Loucy (cell line): ENCODE results near the gene ZNF124.
"Not testable (repeated sequence)": the region's sequence is repeated elsewhere in the genome, so short reads cannot be mapped to it uniquely, and the experiment has no call there.

Experiments used
- EZH2phosphoT487 ChIP-seq: fragments of 200-600 bp; IDR thresholded peaks from 2 replicates; pipeline ENCODE4 v1.6.1; 2018; ENCODE audit warnings: antibody characterized with exemption, mild to moderate bottlenecking, moderate library complexity, borderline replicate concordance
- TF ChIP-seq, protein P1 (sequence below): fragments of 200-600 bp; sonication (generic); conservative IDR thresholded peaks from 2 replicates; pipeline ENCODE4 v1.5.1; 2014; ENCODE audit warnings: mild to moderate bottlenecking, antibody characterized with exemption, low read length

DNA sequence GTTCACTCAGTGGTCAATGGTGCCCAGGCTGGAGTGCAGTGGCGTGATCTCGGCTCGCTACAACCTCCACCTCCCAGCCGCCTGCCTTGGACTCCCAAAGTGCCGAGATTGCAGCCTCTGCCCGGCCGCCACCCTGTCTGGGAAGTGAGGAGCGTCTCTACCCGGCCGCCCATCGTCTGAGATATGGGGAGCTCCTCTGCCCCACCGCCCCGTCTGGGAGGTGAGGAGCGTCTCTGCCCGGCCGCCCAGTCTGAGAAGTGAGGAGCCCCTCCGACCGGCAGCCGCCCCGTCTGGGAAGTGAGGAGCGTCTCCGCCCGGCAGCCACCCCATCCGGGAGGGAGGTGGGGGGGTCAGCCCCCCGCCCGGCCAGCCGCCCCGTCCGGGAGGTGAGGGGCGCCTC, 48.5 kb upstream of the ZNF124 start:
- TF ChIP-seq, protein P1, sequence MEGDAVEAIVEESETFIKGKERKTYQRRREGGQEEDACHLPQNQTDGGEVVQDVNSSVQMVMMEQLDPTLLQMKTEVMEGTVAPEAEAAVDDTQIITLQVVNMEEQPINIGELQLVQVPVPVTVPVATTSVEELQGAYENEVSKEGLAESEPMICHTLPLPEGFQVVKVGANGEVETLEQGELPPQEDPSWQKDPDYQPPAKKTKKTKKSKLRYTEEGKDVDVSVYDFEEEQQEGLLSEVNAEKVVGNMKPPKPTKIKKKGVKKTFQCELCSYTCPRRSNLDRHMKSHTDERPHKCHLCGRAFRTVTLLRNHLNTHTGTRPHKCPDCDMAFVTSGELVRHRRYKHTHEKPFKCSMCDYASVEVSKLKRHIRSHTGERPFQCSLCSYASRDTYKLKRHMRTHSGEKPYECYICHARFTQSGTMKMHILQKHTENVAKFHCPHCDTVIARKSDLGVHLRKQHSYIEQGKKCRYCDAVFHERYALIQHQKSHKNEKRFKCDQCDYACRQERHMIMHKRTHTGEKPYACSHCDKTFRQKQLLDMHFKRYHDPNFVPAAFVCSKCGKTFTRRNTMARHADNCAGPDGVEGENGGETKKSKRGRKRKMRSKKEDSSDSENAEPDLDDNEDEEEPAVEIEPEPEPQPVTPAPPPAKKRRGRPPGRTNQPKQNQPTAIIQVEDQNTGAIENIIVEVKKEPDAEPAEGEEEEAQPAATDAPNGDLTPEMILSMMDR = not testable (repeated sequence)
- TF ChIP-seq EZH2phosphoT487 = not testable (repeated sequence)
